Thyroid gland (tissue), 4 donors: ENCODE measurements around the gene PDCD7.
"Not testable (repeated sequence)": the region's sequence is repeated elsewhere in the genome, so short reads cannot be mapped to it uniquely, and the experiment has no call there.

Source experiments
- POLR2A ChIP-seq, 2 donors: fragments of 450-650 bp; IDR thresholded peaks; one replicate each; pipeline ENCODE4 v1.6.1; 2017; ENCODE audit warnings: antibody characterized with exemption in 2 of 2, mild to moderate bottlenecking in 2 of 2, moderate library complexity in 1 of 2
- TF ChIP-seq, protein P1 (sequence below), 6 experiments: fragments of 200-600 bp in 3 of 6; fragments of 450-650 bp in 3 of 6; sonication (generic) in 3 of 6; IDR thresholded peaks; one replicate each; pipeline ENCODE4 v1.5.1; 2016 to 2019; ENCODE audit warnings: antibody characterized with exemption in 6 of 6, mild to moderate bottlenecking in 2 of 6, inconsistent platforms in 1 of 6, moderate library complexity in 1 of 6

DNA sequence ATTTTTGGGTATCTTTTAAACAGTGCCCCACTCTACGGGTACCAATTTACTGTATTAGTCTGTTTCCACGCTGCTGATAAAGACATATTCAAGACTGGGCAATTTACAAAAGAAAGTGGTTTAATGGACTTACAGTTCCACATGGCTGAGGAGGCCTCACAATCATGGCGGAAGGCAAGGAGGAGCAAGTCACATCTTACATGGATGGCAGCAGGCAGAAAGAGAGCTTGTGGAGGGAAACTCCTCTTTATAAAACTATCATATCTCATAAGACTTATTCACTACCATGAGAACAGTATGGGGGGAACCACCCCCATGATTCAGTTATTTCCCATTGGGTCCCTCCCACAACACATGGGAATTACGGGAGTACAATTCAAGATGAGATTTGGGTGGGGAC lies 4.3 kb upstream of the PDCD7 start:
- TF ChIP-seq, protein P1, sequence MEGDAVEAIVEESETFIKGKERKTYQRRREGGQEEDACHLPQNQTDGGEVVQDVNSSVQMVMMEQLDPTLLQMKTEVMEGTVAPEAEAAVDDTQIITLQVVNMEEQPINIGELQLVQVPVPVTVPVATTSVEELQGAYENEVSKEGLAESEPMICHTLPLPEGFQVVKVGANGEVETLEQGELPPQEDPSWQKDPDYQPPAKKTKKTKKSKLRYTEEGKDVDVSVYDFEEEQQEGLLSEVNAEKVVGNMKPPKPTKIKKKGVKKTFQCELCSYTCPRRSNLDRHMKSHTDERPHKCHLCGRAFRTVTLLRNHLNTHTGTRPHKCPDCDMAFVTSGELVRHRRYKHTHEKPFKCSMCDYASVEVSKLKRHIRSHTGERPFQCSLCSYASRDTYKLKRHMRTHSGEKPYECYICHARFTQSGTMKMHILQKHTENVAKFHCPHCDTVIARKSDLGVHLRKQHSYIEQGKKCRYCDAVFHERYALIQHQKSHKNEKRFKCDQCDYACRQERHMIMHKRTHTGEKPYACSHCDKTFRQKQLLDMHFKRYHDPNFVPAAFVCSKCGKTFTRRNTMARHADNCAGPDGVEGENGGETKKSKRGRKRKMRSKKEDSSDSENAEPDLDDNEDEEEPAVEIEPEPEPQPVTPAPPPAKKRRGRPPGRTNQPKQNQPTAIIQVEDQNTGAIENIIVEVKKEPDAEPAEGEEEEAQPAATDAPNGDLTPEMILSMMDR (IDR thresholded peaks at IDR 0.05): not testable (repeated sequence)
- TF ChIP-seq POLR2A (IDR thresholded peaks at IDR 0.05): not testable (repeated sequence)
